HuH-7 (cell line): Measurements from ENCODE around the gene LUZP4.
"Not testable (repeated sequence)": the region's sequence is repeated elsewhere in the genome, so short reads cannot be mapped to it uniquely, and the experiment has no call there.

ENCODE experiments used
- DNase-seq: peaks from one replicate; pipeline ENCODE4 v3.0.0; 2011; ENCODE audit warnings: low spot score

LUZP4 gene

GRCh38 chrX:115337491-115338144, 48.1 kb downstream of the LUZP4 start:
- no peak for DNase-seq

GRCh38 chrX:115339441-115340025, 50.0 kb downstream of the LUZP4 start:
- no peak for DNase-seq

GRCh38 chrX:115341421-115341820, 51.9 kb downstream of the LUZP4 start:
- DNase-seq, result no peak

- peak; percentile 63 for DNase-seq
Observed at GRCh38 chrX:115344885-115345614, 55.5 kb downstream of the LUZP4 start.

- DNase-seq, result no peak
Observed at GRCh38 chrX:115345615-115346014, 56.1 kb downstream of the LUZP4 start.

GRCh38 chrX:115346738-115347137, 57.2 kb downstream of the LUZP4 start:
- DNase-seq, result not testable (repeated sequence)

GRCh38 chrX:115348446-115349225, 59.1 kb downstream of the LUZP4 start:
- no peak for DNase-seq

- DNase-seq, result no peak
Observed at GRCh38 chrX:115350711-115351381, 61.3 kb downstream of the LUZP4 start.

GRCh38 chrX:115356369-115356768, 66.9 kb downstream of the LUZP4 start:
- no peak for DNase-seq
